PC-9 (cell line): Measurements from ENCODE around the gene CD8B. TPM values are rescaled to one million over a fixed set of nuclear protein-coding genes. Genes with fewer than 3 reads are reported as not detected.
A peak's percentile ranks its signal among the peaks of the same experiment; 100 is the strongest.

Source experiments
- BruUV-seq: library from RNA; stranded (reverse); fragments of 400-500 nt; replicated peaks from 2 replicates; lab custom pipeline; 2021; lab: Mats Ljungman, UMichigan
- CTCF ChIA-PET: fragments of 300-600 bp; sonication (Branson Sonifier 250); formaldehyde crosslinking; loops from one replicate; lab custom pipeline; 2022; ENCODE audit warnings: antibody characterized with exemption; lab: Charles Lee
- POLR2A ChIA-PET: fragments of 300-600 bp; sonication (Branson Sonifier 250); formaldehyde crosslinking; loops from one replicate; lab custom pipeline; 2022; ENCODE audit warnings: antibody characterized with exemption; ENCODE audit not compliant: unreplicated experiment; lab: Charles Lee
- DNase-seq, 2 experiments: peaks; one replicate each; pipeline versions ENCODE4 v3.0.0 to v3.0.0-alpha.2; 2015 to 2022; ENCODE audit warnings: mixed read lengths in 1 of 2
- H2AFZ ChIP-seq: fragments of 200-600 bp; sonication (generic); 2 replicates; pipeline ENCODE4 v1.8.1; 2017; ENCODE audit warnings: antibody characterized with exemption
- H3F3A ChIP-seq: fragments of 200-600 bp; sonication (generic); 2 replicates; pipeline ENCODE4 v1.8.1; 2017; ENCODE audit warnings: antibody characterized with exemption, mild to moderate bottlenecking, low read depth; ENCODE audit not compliant: insufficient read depth
- H3K27ac ChIP-seq: fragments of 200-600 bp; sonication (generic); 2 replicates; pipeline ENCODE4 v1.6.1; 2016; ENCODE audit warnings: mixed run types
- H3K27me3 ChIP-seq: fragments of 200-600 bp; sonication (generic); 2 replicates; pipeline ENCODE4 v1.6.1; 2016; ENCODE audit warnings: low read depth, mixed run types; ENCODE audit not compliant: insufficient read depth
- H3K36me3 ChIP-seq: fragments of 200-600 bp; sonication (generic); 2 replicates; pipeline ENCODE4 v1.6.1; 2016; ENCODE audit warnings: low read depth, mixed run types
- H3K4me1 ChIP-seq: fragments of 200-600 bp; sonication (generic); replicated peaks from 2 replicates; pipeline ENCODE4 v1.6.1; 2016; ENCODE audit warnings: mixed run types; ENCODE audit not compliant: insufficient read depth
- H3K4me2 ChIP-seq: fragments of 200-600 bp; sonication (generic); 2 replicates; pipeline ENCODE4 v1.6.1; 2017; ENCODE audit warnings: mixed run types
- H3K4me3 ChIP-seq: fragments of 200-600 bp; sonication (generic); 2 replicates; pipeline ENCODE4 v1.6.1; 2016; ENCODE audit warnings: mixed run types
- H3K79me2 ChIP-seq: fragments of 200-600 bp; sonication (generic); 2 replicates; pipeline ENCODE4 v1.6.1; 2017; ENCODE audit warnings: low read depth, mixed run types
- H3K9me2 ChIP-seq: fragments of 200-600 bp; sonication (generic); 2 replicates; pipeline ENCODE4 v1.8.1; 2017; ENCODE audit warnings: mild to moderate bottlenecking; ENCODE audit not compliant: insufficient read depth
- H3K9me3 ChIP-seq: fragments of 200-600 bp; sonication (generic); 2 replicates; pipeline ENCODE4 v1.8.1; 2016; ENCODE audit warnings: low read depth; ENCODE audit not compliant: insufficient read depth
- H4K20me1 ChIP-seq: fragments of 200-600 bp; sonication (generic); 2 replicates; pipeline ENCODE4 v1.8.1; 2017; ENCODE audit not compliant: insufficient read depth
- CTCF ChIP-seq: fragments of 200-600 bp; sonication (generic); conservative IDR thresholded peaks from 2 replicates; pipeline ENCODE4 v1.6.1; 2017; ENCODE audit warnings: mixed run types, antibody characterized with exemption, mild to moderate bottlenecking, moderate library complexity
- EZH2 ChIP-seq: fragments of 200-600 bp; sonication (generic); IDR thresholded peaks from 2 replicates; pipeline ENCODE4 v1.8.0; 2017; ENCODE audit warnings: antibody characterized with exemption, low read depth
- intact Hi-C: fragments of 100-400 bp; cut with micrococcal nuclease; formaldehyde crosslinking; loops from one replicate; pipeline ENCODE4 v1.10.0; 2022; ENCODE audit not compliant: unreplicated experiment
- total RNA-seq: library from RNA; stranded (reverse); gene quantifications from 2 replicates; pipeline ENCODE4 v1.2.3, GENCODE V29; 2021

Gene CD8B
- total RNA-seq, 1 experiment from 2014 or later = not detected

GRCh38 chr2:86778957-86779356, 82.7 kb downstream of the CD8B start:
- H3K27ac ChIP-seq = no peak overlapping the region
- intact Hi-C loops = no loop called here
- H3K9me3 ChIP-seq = no peaks in the 10 kb centered on the region
- no peak overlapping the region for H3K4me2 ChIP-seq
- no peak overlapping the region for H3K4me3 ChIP-seq
- H3K4me1 ChIP-seq = no peaks in the 10 kb centered on the region
- H3K9me2 ChIP-seq = no peaks in the 10 kb centered on the region
- no peak for TF ChIP-seq CTCF
- no peak for TF ChIP-seq EZH2
- H3K36me3 ChIP-seq = peaks cover 6% of the 10 kb centered on the region; the same call in 1 of the 2 replicates
- no peak for DNase-seq
- no peaks in the 10 kb centered on the region for H3K27me3 ChIP-seq
- H2AFZ ChIP-seq = no peak overlapping the region
- H3F3A ChIP-seq = no peaks in the 10 kb centered on the region
- ChIA-PET CTCF (no interaction called here), POLR2A (no interaction called here)
- H4K20me1 ChIP-seq = no peaks in the 10 kb centered on the region
- no peaks in the 10 kb centered on the region for H3K79me2 ChIP-seq
- no TSS peak for BruUV-seq

GRCh38 chr2:86776532-86776931, 85.2 kb downstream of the CD8B start:
- Histone ChIP-seq H3K9me3 (no peaks in the 10 kb centered on the region), H3K27ac (no peak overlapping the region), H3K4me3 (no peak overlapping the region), H3K27me3 (no peaks in the 10 kb centered on the region), H3K79me2 (no peaks in the 10 kb centered on the region), H3K4me2 (no peak overlapping the region), H3K36me3 (peaks cover 14% of the 10 kb centered on the region; the same call in 1 of the 2 replicates), H2AFZ (no peak overlapping the region), H3F3A (no peaks in the 10 kb centered on the region), H4K20me1 (no peaks in the 10 kb centered on the region), H3K4me1 (no peaks in the 10 kb centered on the region), H3K9me2 (no peaks in the 10 kb centered on the region)
- no TSS peak for BruUV-seq
- DNase-seq = no peak
- CTCF ChIA-PET = interaction anchor here (0.7 to 1.0 kb wide), 2 partner anchors 30 to 1484 kb away, joined by 3 read pairs; no protein-coding TSS in a partner anchor
- intact Hi-C loops = no loop called here
- POLR2A ChIA-PET = no interaction called here
- no peak for TF ChIP-seq CTCF
- TF ChIP-seq EZH2 = no peak

- H3K79me2 ChIP-seq = no peaks in the 10 kb centered on the region
- no peaks in the 10 kb centered on the region for H3K27me3 ChIP-seq
- no peaks in the 10 kb centered on the region for H3K9me3 ChIP-seq
- no peak overlapping the region for H2AFZ ChIP-seq
- ChIA-PET POLR2A (no interaction called here), CTCF (no interaction called here)
- H3F3A ChIP-seq = no peaks in the 10 kb centered on the region
- no peak overlapping the region for H3K4me3 ChIP-seq
- H4K20me1 ChIP-seq = no peaks in the 10 kb centered on the region
- no peak for TF ChIP-seq CTCF
- no peak for TF ChIP-seq EZH2
- DNase-seq = no peak
- no peak overlapping the region for H3K27ac ChIP-seq
- intact Hi-C loops = no loop called here
- H3K4me1 ChIP-seq = no peaks in the 10 kb centered on the region
- TSS peak; percentile 15 for BruUV-seq
- no peaks in the 10 kb centered on the region for H3K9me2 ChIP-seq
- H3K36me3 ChIP-seq = peaks cover 22% of the 10 kb centered on the region; the same call in 1 of the 2 replicates
- no peak overlapping the region for H3K4me2 ChIP-seq
These were observed 86.3 kb downstream of the CD8B start for GRCh38 chr2:86775338-86775737.
